Muscle layer of colon (tissue), 2 donors: ENCODE results near the gene FAM124B.
"Not testable (repeated sequence)": the region's sequence is repeated elsewhere in the genome, so short reads cannot be mapped to it uniquely, and the experiment has no call there.

Source experiments
- H3K27ac ChIP-seq: one replicate; pipeline ENCODE4 v1.7.0; 2013; ENCODE audit warnings: low read depth, mild to moderate bottlenecking, low read length, moderate library complexity
- H3K27me3 ChIP-seq, 2 donors: one replicate each; pipeline ENCODE4 v1.7.0; 2013; ENCODE audit warnings: low read length in 2 of 2, mild to moderate bottlenecking in 2 of 2; ENCODE audit not compliant: insufficient read depth in 2 of 2, control insufficient read depth in 1 of 2
- H3K36me3 ChIP-seq: one replicate; pipeline ENCODE4 v1.7.0; 2013; ENCODE audit warnings: mild to moderate bottlenecking, low read length; ENCODE audit not compliant: insufficient read depth
- H3K4me1 ChIP-seq: one replicate; pipeline ENCODE4 v1.7.0; 2013; ENCODE audit warnings: mild to moderate bottlenecking, low read length; ENCODE audit not compliant: insufficient read depth
- H3K4me3 ChIP-seq, 2 donors: one replicate each; pipeline ENCODE4 v1.7.0; 2013; ENCODE audit warnings: low read length in 2 of 2, low read depth in 1 of 2, mild to moderate bottlenecking in 1 of 2, moderate library complexity in 1 of 2
- H3K9ac ChIP-seq: one replicate; pipeline ENCODE4 v1.7.0; 2013; ENCODE audit warnings: low read length
- H3K9me3 ChIP-seq: one replicate; pipeline ENCODE4 v1.7.0; 2013; ENCODE audit warnings: mild to moderate bottlenecking, low read length
- donor health status: abdominal sarcoma.
- donor health status: Adenocarcinoma of cecum.

FAM124B gene

GRCh38 chr2:224410946-224411561, 9.1 kb upstream of the FAM124B start:
- Histone ChIP-seq H3K4me3 (no peak overlapping the region), H3K27me3 (no peaks in the 10 kb centered on the region), H3K9me3 (no peaks in the 10 kb centered on the region), H3K27ac (no peak overlapping the region), H3K9ac (no peak overlapping the region), H3K36me3 (no peaks in the 10 kb centered on the region), H3K4me1 (no peaks in the 10 kb centered on the region)

- H3K9me3 ChIP-seq: no peaks in the 10 kb centered on the region
- no peaks in the 10 kb centered on the region for H3K4me1 ChIP-seq
- H3K4me3 ChIP-seq: no peak overlapping the region
- no peaks in the 10 kb centered on the region for H3K36me3 ChIP-seq
- no peak overlapping the region for H3K9ac ChIP-seq
- no peak overlapping the region for H3K27ac ChIP-seq
- no peaks in the 10 kb centered on the region for H3K27me3 ChIP-seq
Observed at GRCh38 chr2:224408676-224409075, 6.8 kb upstream of the FAM124B start.

GRCh38 chr2:224407241-224407701, 5.4 kb upstream of the FAM124B start:
- H3K9me3 ChIP-seq: no peaks in the 10 kb centered on the region
- no peaks in the 10 kb centered on the region for H3K27me3 ChIP-seq
- no peak overlapping the region for H3K9ac ChIP-seq
- no peak overlapping the region for H3K27ac ChIP-seq
- no peak overlapping the region for H3K4me3 ChIP-seq
- H3K36me3 ChIP-seq: no peaks in the 10 kb centered on the region
- no peaks in the 10 kb centered on the region for H3K4me1 ChIP-seq

- Histone ChIP-seq H3K27ac (no peak overlapping the region), H3K4me3 (no peak overlapping the region), H3K27me3 (no peaks in the 10 kb centered on the region), H3K4me1 (no peaks in the 10 kb centered on the region), H3K36me3 (no peaks in the 10 kb centered on the region), H3K9me3 (no peaks in the 10 kb centered on the region), H3K9ac (no peak overlapping the region)
Observed at GRCh38 chr2:224405841-224406370, 4.0 kb upstream of the FAM124B start.

- Histone ChIP-seq H3K36me3 (no peaks in the 10 kb centered on the region), H3K27me3 (no peaks in the 10 kb centered on the region), H3K4me1 (no peaks in the 10 kb centered on the region), H3K27ac (no peak overlapping the region), H3K4me3 (no peak overlapping the region), H3K9ac (no peak overlapping the region), H3K9me3 (no peaks in the 10 kb centered on the region)
Observed at GRCh38 chr2:224405412-224405811, 3.5 kb upstream of the FAM124B start.

GRCh38 chr2:224404796-224405195, 2.9 kb upstream of the FAM124B start:
- no peaks in the 10 kb centered on the region for H3K4me1 ChIP-seq
- no peak overlapping the region for H3K9ac ChIP-seq
- H3K36me3 ChIP-seq: no peaks in the 10 kb centered on the region
- no peaks in the 10 kb centered on the region for H3K9me3 ChIP-seq
- no peak overlapping the region for H3K27ac ChIP-seq
- no peak overlapping the region for H3K4me3 ChIP-seq
- no peaks in the 10 kb centered on the region for H3K27me3 ChIP-seq

- no peak overlapping the region for H3K4me3 ChIP-seq
- H3K27ac ChIP-seq: no peak overlapping the region
- H3K4me1 ChIP-seq: no peaks in the 10 kb centered on the region
- no peak overlapping the region for H3K9ac ChIP-seq
- no peaks in the 10 kb centered on the region for H3K36me3 ChIP-seq
- H3K9me3 ChIP-seq: no peaks in the 10 kb centered on the region
- no peaks in the 10 kb centered on the region for H3K27me3 ChIP-seq
Observed at GRCh38 chr2:224403657-224404056, 1.8 kb upstream of the FAM124B start.

GRCh38 chr2:224400886-224401632, 848 bp downstream of the FAM124B start:
- H3K9me3 ChIP-seq: no peaks in the 10 kb centered on the region
- H3K27me3 ChIP-seq: no peaks in the 10 kb centered on the region
- H3K36me3 ChIP-seq: no peaks in the 10 kb centered on the region
- H3K4me3 ChIP-seq: peak overlapping the region; percentile 10 to 15
- H3K27ac ChIP-seq: no peak overlapping the region
- no peaks in the 10 kb centered on the region for H3K4me1 ChIP-seq
- H3K9ac ChIP-seq: no peak overlapping the region

- Histone ChIP-seq H3K36me3 (no peaks in the 10 kb centered on the region), H3K4me1 (no peaks in the 10 kb centered on the region), H3K9ac (no peak overlapping the region), H3K27ac (no peak overlapping the region), H3K4me3 (peak overlapping the region in 1 of 2 donors; percentile 10), H3K27me3 (no peaks in the 10 kb centered on the region), H3K9me3 (no peaks in the 10 kb centered on the region)
Observed at GRCh38 chr2:224400174-224400810, 1.6 kb downstream of the FAM124B start.

- H3K9ac ChIP-seq: no peak overlapping the region
- no peaks in the 10 kb centered on the region for H3K36me3 ChIP-seq
- no peaks in the 10 kb centered on the region for H3K4me1 ChIP-seq
- H3K27me3 ChIP-seq: no peaks in the 10 kb centered on the region
- no peaks in the 10 kb centered on the region for H3K9me3 ChIP-seq
- no peak overlapping the region for H3K4me3 ChIP-seq
- H3K27ac ChIP-seq: no peak overlapping the region
Observed at GRCh38 chr2:224398289-224398688, 3.6 kb downstream of the FAM124B start.

- H3K9ac ChIP-seq, H3K36me3 ChIP-seq, H3K4me1 ChIP-seq, H3K4me3 ChIP-seq, H3K27ac ChIP-seq, H3K9me3 ChIP-seq, H3K27me3 ChIP-seq: not testable (repeated sequence)
Observed at GRCh38 chr2:224397100-224397499, 4.8 kb downstream of the FAM124B start.
